ENCODE measurements around the gene TCEA3.

GRCh38 chr1:23450894-23451293 lies 26.3 kb upstream of the TCEA3 start:
- TF ChIP-seq CTCF (IDR thresholded peaks at IDR 0.05) (no peak), POLR2A (IDR thresholded peaks at IDR 0.05) (no peak)

All from ovary (tissue), 3 donors.